ENCODE data around the gene TPD52L1.

DNA sequence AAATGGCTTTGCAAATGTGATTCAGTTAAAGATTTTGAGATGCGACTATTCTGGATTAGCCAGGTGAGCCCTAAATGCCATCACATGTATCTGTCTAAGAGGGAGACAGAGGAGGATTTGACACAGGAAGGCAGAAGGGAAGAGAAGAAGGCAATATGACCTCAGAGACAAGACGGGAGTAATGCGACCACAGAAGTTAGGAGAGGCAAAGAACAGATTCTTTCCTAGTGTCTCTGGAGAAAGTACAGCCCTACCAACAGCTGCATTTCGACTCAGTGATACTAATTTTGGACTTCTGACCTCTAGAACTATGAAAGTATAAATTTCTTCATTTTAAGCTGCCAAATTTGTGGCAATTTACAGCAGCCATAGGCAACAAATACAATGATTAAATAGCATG is 24.2 kb upstream of the TPD52L1 start:
- TF ChIP-seq, protein P1, sequence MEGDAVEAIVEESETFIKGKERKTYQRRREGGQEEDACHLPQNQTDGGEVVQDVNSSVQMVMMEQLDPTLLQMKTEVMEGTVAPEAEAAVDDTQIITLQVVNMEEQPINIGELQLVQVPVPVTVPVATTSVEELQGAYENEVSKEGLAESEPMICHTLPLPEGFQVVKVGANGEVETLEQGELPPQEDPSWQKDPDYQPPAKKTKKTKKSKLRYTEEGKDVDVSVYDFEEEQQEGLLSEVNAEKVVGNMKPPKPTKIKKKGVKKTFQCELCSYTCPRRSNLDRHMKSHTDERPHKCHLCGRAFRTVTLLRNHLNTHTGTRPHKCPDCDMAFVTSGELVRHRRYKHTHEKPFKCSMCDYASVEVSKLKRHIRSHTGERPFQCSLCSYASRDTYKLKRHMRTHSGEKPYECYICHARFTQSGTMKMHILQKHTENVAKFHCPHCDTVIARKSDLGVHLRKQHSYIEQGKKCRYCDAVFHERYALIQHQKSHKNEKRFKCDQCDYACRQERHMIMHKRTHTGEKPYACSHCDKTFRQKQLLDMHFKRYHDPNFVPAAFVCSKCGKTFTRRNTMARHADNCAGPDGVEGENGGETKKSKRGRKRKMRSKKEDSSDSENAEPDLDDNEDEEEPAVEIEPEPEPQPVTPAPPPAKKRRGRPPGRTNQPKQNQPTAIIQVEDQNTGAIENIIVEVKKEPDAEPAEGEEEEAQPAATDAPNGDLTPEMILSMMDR (conservative IDR thresholded peaks at IDR 0.05; ENCODE audit: low read depth in 2 of 2) = no peak
- TF ChIP-seq, protein P2, sequence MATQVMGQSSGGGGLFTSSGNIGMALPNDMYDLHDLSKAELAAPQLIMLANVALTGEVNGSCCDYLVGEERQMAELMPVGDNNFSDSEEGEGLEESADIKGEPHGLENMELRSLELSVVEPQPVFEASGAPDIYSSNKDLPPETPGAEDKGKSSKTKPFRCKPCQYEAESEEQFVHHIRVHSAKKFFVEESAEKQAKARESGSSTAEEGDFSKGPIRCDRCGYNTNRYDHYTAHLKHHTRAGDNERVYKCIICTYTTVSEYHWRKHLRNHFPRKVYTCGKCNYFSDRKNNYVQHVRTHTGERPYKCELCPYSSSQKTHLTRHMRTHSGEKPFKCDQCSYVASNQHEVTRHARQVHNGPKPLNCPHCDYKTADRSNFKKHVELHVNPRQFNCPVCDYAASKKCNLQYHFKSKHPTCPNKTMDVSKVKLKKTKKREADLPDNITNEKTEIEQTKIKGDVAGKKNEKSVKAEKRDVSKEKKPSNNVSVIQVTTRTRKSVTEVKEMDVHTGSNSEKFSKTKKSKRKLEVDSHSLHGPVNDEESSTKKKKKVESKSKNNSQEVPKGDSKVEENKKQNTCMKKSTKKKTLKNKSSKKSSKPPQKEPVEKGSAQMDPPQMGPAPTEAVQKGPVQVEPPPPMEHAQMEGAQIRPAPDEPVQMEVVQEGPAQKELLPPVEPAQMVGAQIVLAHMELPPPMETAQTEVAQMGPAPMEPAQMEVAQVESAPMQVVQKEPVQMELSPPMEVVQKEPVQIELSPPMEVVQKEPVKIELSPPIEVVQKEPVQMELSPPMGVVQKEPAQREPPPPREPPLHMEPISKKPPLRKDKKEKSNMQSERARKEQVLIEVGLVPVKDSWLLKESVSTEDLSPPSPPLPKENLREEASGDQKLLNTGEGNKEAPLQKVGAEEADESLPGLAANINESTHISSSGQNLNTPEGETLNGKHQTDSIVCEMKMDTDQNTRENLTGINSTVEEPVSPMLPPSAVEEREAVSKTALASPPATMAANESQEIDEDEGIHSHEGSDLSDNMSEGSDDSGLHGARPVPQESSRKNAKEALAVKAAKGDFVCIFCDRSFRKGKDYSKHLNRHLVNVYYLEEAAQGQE (IDR thresholded peaks at IDR 0.05; ENCODE audit: unreplicated experiment) = no peak
- no peak for TF ChIP-seq POLR2AphosphoS5 (IDR thresholded peaks at IDR 0.05; ENCODE audit: low read depth)
- TF ChIP-seq, protein P3, sequence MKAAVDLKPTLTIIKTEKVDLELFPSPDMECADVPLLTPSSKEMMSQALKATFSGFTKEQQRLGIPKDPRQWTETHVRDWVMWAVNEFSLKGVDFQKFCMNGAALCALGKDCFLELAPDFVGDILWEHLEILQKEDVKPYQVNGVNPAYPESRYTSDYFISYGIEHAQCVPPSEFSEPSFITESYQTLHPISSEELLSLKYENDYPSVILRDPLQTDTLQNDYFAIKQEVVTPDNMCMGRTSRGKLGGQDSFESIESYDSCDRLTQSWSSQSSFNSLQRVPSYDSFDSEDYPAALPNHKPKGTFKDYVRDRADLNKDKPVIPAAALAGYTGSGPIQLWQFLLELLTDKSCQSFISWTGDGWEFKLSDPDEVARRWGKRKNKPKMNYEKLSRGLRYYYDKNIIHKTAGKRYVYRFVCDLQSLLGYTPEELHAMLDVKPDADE (IDR thresholded peaks at IDR 0.05) = no peak
- TF ChIP-seq EZH2 (IDR thresholded peaks at IDR 0.05; ENCODE audit: low read depth, unreplicated experiment) = no peak

Data from GM23338 (cell line).